ENCODE data around the gene TANC1.

DNA sequence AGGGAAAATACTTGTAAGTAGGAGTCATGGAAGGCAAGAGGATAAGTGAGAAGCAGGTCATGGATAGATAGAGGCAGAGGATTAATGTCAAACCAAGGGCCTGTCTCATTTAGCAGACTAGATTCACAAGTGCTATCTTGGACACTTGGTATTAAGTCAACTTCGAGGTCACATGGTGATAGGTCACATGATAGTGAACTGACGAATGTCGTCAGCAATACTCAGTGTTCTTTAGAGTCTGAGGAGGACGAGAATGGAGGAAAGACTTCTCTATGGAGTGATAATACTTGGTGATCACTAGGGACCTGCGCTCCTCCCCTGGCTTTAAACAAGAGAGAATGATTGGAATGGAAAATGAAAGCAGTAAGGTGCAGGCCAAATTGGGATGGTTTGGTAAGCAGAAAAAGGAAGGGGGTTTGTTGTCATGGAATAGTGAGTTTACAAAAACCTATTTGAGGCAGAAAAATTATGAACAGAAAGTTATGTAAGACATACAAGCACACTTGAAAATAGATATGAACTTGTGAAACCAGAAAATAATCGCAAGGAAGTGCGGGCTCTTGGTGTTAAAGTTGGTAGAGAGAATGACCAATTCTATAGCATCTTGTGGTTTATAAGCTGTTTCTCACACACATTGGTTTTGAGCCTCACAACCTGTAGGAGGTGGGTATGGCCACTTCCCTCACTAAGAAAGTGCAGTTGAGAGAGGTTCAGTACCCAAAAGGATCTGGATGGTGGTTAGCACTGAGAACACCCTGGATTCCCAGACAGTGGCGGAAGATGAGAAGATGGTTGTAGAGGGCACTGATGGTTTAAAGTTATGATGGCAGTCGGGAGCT, 176.6 kb downstream of the TANC1 start:
- TF ChIP-seq EP300 (IDR thresholded peaks at IDR 0.05) = no peak
- TF ChIP-seq, protein P1, sequence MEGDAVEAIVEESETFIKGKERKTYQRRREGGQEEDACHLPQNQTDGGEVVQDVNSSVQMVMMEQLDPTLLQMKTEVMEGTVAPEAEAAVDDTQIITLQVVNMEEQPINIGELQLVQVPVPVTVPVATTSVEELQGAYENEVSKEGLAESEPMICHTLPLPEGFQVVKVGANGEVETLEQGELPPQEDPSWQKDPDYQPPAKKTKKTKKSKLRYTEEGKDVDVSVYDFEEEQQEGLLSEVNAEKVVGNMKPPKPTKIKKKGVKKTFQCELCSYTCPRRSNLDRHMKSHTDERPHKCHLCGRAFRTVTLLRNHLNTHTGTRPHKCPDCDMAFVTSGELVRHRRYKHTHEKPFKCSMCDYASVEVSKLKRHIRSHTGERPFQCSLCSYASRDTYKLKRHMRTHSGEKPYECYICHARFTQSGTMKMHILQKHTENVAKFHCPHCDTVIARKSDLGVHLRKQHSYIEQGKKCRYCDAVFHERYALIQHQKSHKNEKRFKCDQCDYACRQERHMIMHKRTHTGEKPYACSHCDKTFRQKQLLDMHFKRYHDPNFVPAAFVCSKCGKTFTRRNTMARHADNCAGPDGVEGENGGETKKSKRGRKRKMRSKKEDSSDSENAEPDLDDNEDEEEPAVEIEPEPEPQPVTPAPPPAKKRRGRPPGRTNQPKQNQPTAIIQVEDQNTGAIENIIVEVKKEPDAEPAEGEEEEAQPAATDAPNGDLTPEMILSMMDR (IDR thresholded peaks at IDR 0.05) = no peak

Measured in sigmoid colon (tissue), 4 donors.